Hematopoietic multipotent progenitor cell treated with erythropoietin and hydrocortisone succinate and interleukin-3 and kit ligand, for 8 days (in vitro differentiated cells): ENCODE data around the gene UAP1L1.
"Not testable (repeated sequence)": the region's sequence is repeated elsewhere in the genome, so short reads cannot be mapped to it uniquely, and the experiment has no call there.

ENCODE experiments used
- DNase-seq: peaks from one replicate; pipeline ENCODE4 v3.0.0-alpha.2; 2015

The UAP1L1 gene

GRCh38 chr9:137077010-137077747, at the start of gene UAP1L1:
TSS of gene UAP1L1 (plus strand) at chr9:137077517. CDS start at chr9:137077533, 16 bp downstream.
- peak; percentile 60 for DNase-seq

- peak; percentile 64 for DNase-seq
Measured at GRCh38 chr9:137028263-137029057, 48.9 kb upstream of the UAP1L1 start.

DNA sequence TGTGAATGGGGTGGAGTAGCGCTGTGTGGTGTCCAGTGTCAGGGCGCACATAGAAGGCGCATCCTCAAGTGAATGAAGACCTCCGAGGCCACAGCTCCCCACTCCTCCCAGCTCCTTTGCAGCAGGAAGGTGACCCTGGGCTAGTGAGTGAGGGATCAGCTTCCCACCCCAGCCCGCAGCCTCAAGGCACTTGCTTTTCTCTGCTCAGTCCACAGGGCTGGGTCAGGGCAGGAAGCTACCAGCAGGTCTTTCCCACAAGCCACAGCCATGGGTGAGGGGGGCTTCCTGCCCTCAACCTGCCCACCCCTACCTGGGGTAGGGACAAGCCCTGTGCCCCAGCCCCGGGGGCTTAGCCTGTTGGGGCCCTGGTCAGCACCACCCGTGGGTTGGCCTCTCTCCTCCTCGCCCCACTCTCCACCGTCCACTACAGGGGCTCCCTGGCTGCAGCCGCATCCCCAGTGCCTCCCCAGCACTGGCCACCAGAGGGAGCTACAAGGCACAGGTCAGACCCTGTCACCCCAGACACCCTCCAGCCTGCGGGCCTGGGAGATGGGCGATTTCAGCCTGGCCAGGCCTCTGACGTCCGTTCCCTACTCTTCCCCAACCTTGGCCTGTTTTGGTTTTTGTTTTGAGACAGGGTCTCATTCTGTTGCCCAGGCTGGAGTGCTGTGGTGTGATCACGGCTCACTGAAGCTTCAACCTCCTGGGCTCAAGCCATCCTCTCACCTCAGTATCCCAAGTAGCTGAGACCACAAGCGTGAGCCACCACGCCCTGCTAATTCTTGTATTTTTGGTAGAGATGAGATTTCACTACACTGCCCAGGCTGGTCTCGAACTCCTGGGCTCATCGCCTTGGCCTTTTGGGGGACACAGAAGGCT, 48.0 kb upstream of the UAP1L1 start:
- DNase-seq, result peak; percentile 70

- DNase-seq, result no peak
Measured at GRCh38 chr9:137030006-137030405, 47.3 kb upstream of the UAP1L1 start.

GRCh38 chr9:137030538-137031527, 46.5 kb upstream of the UAP1L1 start:
- DNase-seq, result peak; percentile 25

DNA sequence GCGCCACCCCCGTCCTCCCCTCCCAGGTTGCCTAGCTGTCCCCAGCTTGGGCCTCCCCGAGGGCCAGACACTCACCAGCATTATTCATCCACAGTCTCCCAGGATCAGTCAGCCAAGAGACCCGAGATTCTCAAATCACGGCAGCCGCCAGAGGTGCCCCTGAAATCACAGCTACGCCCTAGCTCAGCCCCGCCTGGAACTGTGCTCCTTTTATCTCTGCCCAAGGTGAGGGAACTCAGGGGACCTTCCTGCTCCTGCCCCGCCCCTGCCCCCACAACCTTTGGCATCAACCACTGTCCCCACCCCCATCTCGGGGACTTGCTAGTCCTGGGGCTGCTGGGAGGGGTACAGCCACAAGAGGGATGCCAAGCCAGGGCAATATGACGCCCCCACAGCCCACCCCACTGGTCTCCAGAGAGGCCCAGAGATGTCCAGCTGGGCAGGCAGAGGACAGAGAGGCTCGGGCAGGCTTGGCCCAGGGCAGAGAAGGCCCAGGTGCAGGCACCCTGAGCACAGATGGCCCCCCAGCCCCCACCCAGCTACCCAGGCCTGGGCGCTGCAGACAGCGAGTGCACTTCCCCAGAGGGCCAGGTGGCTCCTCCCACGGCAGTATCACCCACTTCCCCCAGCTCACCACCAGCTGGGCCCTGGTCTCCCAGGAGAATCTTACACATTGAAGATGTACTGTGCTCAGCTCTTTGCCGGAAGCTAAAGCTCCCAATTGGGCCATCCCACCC, 45.2 kb upstream of the UAP1L1 start, which contains the start of gene FUT7:
TSS of gene FUT7 (minus strand) at position 185 of the 737 bp plus-strand sequence. CDS start at position 88, 97 bp downstream.
- DNase-seq, result no peak

DNA sequence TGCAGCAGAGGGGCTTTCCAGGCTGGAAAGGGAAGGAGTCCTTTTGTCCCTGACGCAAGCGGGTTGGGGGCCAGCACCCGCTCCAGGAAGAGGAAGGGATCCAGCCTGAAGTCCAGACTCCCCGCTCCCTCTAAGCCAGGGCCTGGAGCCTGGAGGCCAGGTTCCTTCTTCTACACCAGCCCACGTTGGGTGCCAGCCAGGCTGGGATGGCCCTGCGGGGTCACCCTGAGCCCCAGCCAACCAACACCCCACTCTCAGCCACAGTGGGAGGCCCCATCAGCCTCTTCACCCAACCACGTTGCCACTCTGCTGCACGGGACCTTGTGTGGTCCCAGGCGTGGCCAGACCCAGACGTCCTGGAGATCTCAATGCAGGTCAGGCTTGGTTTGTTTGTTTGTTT, 44.5 kb upstream of the UAP1L1 start:
- DNase-seq, result no peak

GRCh38 chr9:137033481-137033880, 43.8 kb upstream of the UAP1L1 start:
- not testable (repeated sequence) for DNase-seq

- DNase-seq, result no peak
Measured at GRCh38 chr9:137034039-137034708, 43.1 kb upstream of the UAP1L1 start.

- peak; percentile 84 for DNase-seq
Measured at GRCh38 chr9:137034709-137035506, 42.4 kb upstream of the UAP1L1 start.

- DNase-seq, result no peak
Measured at GRCh38 chr9:137035507-137035834, 41.8 kb upstream of the UAP1L1 start.

GRCh38 chr9:137035937-137036336, 41.4 kb upstream of the UAP1L1 start:
- no peak for DNase-seq

- DNase-seq, result no peak
Measured at GRCh38 chr9:137037035-137037434, 40.3 kb upstream of the UAP1L1 start.

GRCh38 chr9:137037483-137037882, 39.8 kb upstream of the UAP1L1 start:
- peak; percentile 34 for DNase-seq

GRCh38 chr9:137038916-137039315, 38.4 kb upstream of the UAP1L1 start:
- no peak for DNase-seq

- DNase-seq, result no peak
Measured at GRCh38 chr9:137039611-137040366, 37.5 kb upstream of the UAP1L1 start.

DNA sequence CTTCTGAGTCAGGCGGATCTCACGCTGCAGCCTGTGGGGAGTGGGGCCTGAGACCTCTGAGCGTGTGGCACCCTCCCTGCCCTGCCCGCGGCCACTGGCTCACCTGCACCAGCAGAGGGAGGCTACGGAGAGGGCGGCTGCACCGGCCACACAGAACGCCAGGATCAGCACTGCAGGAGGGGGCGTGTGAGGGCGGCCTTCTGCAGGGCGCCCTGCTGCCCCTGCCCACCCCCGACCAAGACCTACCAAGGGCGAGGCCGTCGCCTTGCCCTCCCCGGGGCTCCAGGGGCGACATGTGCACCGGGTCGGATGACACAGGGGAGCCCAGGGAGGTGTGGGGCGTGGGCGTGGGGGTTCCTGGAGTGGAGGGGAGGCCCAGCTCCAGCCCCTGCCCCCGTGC, 36.7 kb upstream of the UAP1L1 start:
- no peak for DNase-seq

DNA sequence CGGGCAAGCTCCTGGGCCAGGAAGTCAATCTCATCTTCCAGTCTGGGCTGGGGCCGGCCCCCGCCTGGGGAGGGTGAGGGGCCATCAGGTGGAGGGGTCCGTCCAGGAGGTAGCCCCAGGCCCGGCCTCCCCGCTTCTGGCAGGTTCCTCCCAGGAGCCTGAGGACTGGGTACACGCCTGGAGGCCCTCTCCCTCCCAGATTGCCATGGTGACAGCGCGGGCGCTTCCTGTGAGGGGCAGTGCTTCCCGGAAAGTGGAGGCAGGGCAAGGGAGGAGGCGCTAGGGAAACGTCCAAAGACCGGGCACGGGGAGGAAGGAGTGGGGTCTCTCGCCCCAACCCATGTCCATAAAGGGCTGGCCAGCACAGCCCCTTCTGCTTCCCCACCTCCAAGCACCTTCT, 36.2 kb upstream of the UAP1L1 start:
- DNase-seq, result no peak
